ENCODE measurements around the gene ANXA4. TPM values are rescaled to one million over a fixed set of nuclear protein-coding genes. Genes with fewer than 3 reads are reported as not detected.

Gene ANXA4
- total and polyA plus RNA-seq, 4 donors, result 19.5 to 61.4 (median 22.6) TPM

DNA sequence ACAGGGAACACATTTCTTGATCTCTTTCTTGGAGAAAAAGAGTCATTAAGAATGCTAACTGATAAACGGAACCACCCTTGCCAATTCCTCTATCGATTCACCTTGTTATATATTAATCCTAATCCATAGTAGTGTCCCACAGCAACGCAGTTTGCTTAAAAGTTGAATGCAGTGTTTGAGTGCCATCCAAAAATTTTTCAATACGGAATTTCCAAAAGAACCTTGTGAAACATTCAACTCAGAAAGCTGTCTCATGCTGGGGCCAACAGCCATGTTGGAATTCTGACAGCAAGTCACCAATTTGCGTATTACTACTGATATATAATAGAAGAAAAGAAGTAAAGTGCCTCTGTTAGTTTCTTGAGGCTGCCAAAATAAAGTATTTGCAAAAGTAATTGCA, 42.3 kb downstream of the ANXA4 start:
- no CpG with 5 or more reads among the region's 5 CpGs for WGBS (ENCODE audit: insufficient coverage)
- Histone ChIP-seq H3K36me3 (ENCODE audit: control insufficient read depth, insufficient read depth, low read length) (no peaks in the 10 kb centered on the region), H3K27ac (ENCODE audit: low read depth, low read length) (no peak overlapping the region), H3K4me3 (ENCODE audit: low read depth, low read length) (no peak overlapping the region), H3K27me3 (ENCODE audit: control insufficient read depth, insufficient read depth, low read length) (no peaks in the 10 kb centered on the region), H3K4me1 (ENCODE audit: control insufficient read depth, insufficient read depth, low read length) (peaks cover 2% of the 10 kb centered on the region), H3K9me3 (ENCODE audit: control insufficient read depth, insufficient read depth, low read length) (no peaks in the 10 kb centered on the region)
- no peak for DNase-seq (ENCODE audit: low read depth in 4 of 6, low spot score in 6 of 6)

- no peaks in the 10 kb centered on the region for H3K9me3 ChIP-seq (ENCODE audit: control insufficient read depth, insufficient read depth, low read length)
- H3K4me1 ChIP-seq (ENCODE audit: control insufficient read depth, insufficient read depth, low read length), result peaks cover 5% of the 10 kb centered on the region
- no peak for DNase-seq (ENCODE audit: low read depth in 4 of 6, low spot score in 6 of 6)
- H3K4me3 ChIP-seq (ENCODE audit: low read depth, low read length), result no peak overlapping the region
- no peaks in the 10 kb centered on the region for H3K27me3 ChIP-seq (ENCODE audit: control insufficient read depth, insufficient read depth, low read length)
- no CpG with 5 or more reads among the region's 2 CpGs for WGBS (ENCODE audit: insufficient coverage)
- no peaks in the 10 kb centered on the region for H3K36me3 ChIP-seq (ENCODE audit: control insufficient read depth, insufficient read depth, low read length)
- no peak overlapping the region for H3K27ac ChIP-seq (ENCODE audit: low read depth, low read length)
Measured at GRCh38 chr2:69785358-69785757, 43.4 kb downstream of the ANXA4 start.

- Histone ChIP-seq H3K27ac (ENCODE audit: low read depth, low read length) (no peak overlapping the region), H3K4me3 (ENCODE audit: low read depth, low read length) (no peak overlapping the region), H3K9me3 (ENCODE audit: control insufficient read depth, insufficient read depth, low read length) (no peaks in the 10 kb centered on the region), H3K36me3 (ENCODE audit: control insufficient read depth, insufficient read depth, low read length) (no peaks in the 10 kb centered on the region), H3K27me3 (ENCODE audit: control insufficient read depth, insufficient read depth, low read length) (no peaks in the 10 kb centered on the region), H3K4me1 (ENCODE audit: control insufficient read depth, insufficient read depth, low read length) (peaks cover 5% of the 10 kb centered on the region)
- no peak for DNase-seq (ENCODE audit: low read depth in 4 of 6, low spot score in 6 of 6)
- 100% methylated on average over 2 of the region's 4 CpGs for WGBS (ENCODE audit: insufficient coverage)
Measured at GRCh38 chr2:69786052-69786560, 44.2 kb downstream of the ANXA4 start.

DNA sequence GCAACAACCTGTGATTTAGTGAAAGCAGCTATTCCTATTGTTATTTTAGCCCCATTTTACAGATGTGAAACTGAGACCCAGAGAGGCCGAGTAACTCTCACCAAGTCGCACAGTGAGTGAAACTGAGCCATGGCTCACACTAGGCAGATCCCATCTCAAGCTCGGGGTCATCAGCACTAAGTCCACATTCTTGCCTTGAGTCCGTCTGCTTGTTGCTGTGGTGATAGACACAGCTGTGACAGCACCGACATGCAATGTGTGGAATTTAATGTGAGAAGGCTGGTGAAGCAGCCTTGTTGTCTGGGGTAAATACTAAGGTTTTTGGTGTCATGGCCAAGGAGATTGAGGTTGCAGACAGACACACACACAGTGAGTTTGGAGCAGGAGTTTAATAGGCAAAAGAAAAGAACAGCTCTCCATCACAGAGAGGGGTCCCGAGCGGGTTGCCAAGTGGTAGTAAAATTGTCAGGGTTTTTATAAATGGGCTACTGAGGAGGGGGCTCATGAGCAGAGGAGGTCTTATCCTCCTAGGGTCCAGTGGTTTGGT, 47.3 kb downstream of the ANXA4 start:
- H3K4me3 ChIP-seq (ENCODE audit: low read depth, low read length), result no peak overlapping the region
- no peaks in the 10 kb centered on the region for H3K27me3 ChIP-seq (ENCODE audit: control insufficient read depth, insufficient read depth, low read length)
- peak in 2 of 6 donors; percentile 64 to 69 for DNase-seq (ENCODE audit: low read depth in 4 of 6, low spot score in 6 of 6)
- peaks cover 5% of the 10 kb centered on the region for H3K4me1 ChIP-seq (ENCODE audit: control insufficient read depth, insufficient read depth, low read length)
- no peaks in the 10 kb centered on the region for H3K9me3 ChIP-seq (ENCODE audit: control insufficient read depth, insufficient read depth, low read length)
- H3K27ac ChIP-seq (ENCODE audit: low read depth, low read length), result peak overlapping the region; percentile 91
- WGBS (ENCODE audit: insufficient coverage), result 12% methylated on average over 7 of the region's 7 CpGs
- no peaks in the 10 kb centered on the region for H3K36me3 ChIP-seq (ENCODE audit: control insufficient read depth, insufficient read depth, low read length)

GRCh38 chr2:69789772-69790600, 48.1 kb downstream of the ANXA4 start:
- H3K36me3 ChIP-seq (ENCODE audit: control insufficient read depth, insufficient read depth, low read length), result no peaks in the 10 kb centered on the region
- 20% methylated on average over 1 of the region's 7 CpGs for WGBS (ENCODE audit: insufficient coverage)
- peak overlapping the region; percentile 18 for H3K4me3 ChIP-seq (ENCODE audit: low read depth, low read length)
- H3K9me3 ChIP-seq (ENCODE audit: control insufficient read depth, insufficient read depth, low read length), result no peaks in the 10 kb centered on the region
- H3K4me1 ChIP-seq (ENCODE audit: control insufficient read depth, insufficient read depth, low read length), result peaks cover 5% of the 10 kb centered on the region
- H3K27ac ChIP-seq (ENCODE audit: low read depth, low read length), result peak overlapping the region; percentile 91
- no peaks in the 10 kb centered on the region for H3K27me3 ChIP-seq (ENCODE audit: control insufficient read depth, insufficient read depth, low read length)
- peak in 3 of 6 donors; percentile 38 to 82 (median 60) for DNase-seq (ENCODE audit: low read depth in 4 of 6, low spot score in 6 of 6)

- Histone ChIP-seq H3K9me3 (ENCODE audit: control insufficient read depth, insufficient read depth, low read length) (no peaks in the 10 kb centered on the region), H3K4me3 (ENCODE audit: low read depth, low read length) (peak overlapping the region; percentile 18), H3K27ac (ENCODE audit: low read depth, low read length) (peak overlapping the region; percentile 91), H3K27me3 (ENCODE audit: control insufficient read depth, insufficient read depth, low read length) (no peaks in the 10 kb centered on the region), H3K4me1 (ENCODE audit: control insufficient read depth, insufficient read depth, low read length) (peaks cover 5% of the 10 kb centered on the region), H3K36me3 (ENCODE audit: control insufficient read depth, insufficient read depth, low read length) (no peaks in the 10 kb centered on the region)
- no peak for DNase-seq (ENCODE audit: low read depth in 4 of 6, low spot score in 6 of 6)
- WGBS (ENCODE audit: insufficient coverage), result no CpG with 5 or more reads among the region's 1 CpG
Measured at GRCh38 chr2:69790601-69790959, 48.6 kb downstream of the ANXA4 start.

GRCh38 chr2:69791045-69791444, 49.1 kb downstream of the ANXA4 start:
- peak in 2 of 6 donors; percentile 6 to 23 for DNase-seq (ENCODE audit: low read depth in 4 of 6, low spot score in 6 of 6)
- no peaks in the 10 kb centered on the region for H3K9me3 ChIP-seq (ENCODE audit: control insufficient read depth, insufficient read depth, low read length)
- peaks cover 5% of the 10 kb centered on the region for H3K4me1 ChIP-seq (ENCODE audit: control insufficient read depth, insufficient read depth, low read length)
- H3K27me3 ChIP-seq (ENCODE audit: control insufficient read depth, insufficient read depth, low read length), result no peaks in the 10 kb centered on the region
- no peak overlapping the region for H3K4me3 ChIP-seq (ENCODE audit: low read depth, low read length)
- H3K27ac ChIP-seq (ENCODE audit: low read depth, low read length), result peak overlapping the region; percentile 91
- H3K36me3 ChIP-seq (ENCODE audit: control insufficient read depth, insufficient read depth, low read length), result no peaks in the 10 kb centered on the region

- Histone ChIP-seq H3K9me3 (ENCODE audit: control insufficient read depth, insufficient read depth, low read length) (no peaks in the 10 kb centered on the region), H3K27me3 (ENCODE audit: control insufficient read depth, insufficient read depth, low read length) (no peaks in the 10 kb centered on the region), H3K4me3 (ENCODE audit: low read depth, low read length) (no peak overlapping the region), H3K27ac (ENCODE audit: low read depth, low read length) (no peak overlapping the region), H3K4me1 (ENCODE audit: control insufficient read depth, insufficient read depth, low read length) (peaks cover 4% of the 10 kb centered on the region), H3K36me3 (ENCODE audit: control insufficient read depth, insufficient read depth, low read length) (no peaks in the 10 kb centered on the region)
- no peak for DNase-seq (ENCODE audit: low read depth in 4 of 6, low spot score in 6 of 6)
- 91% methylated on average over 1 of the region's 1 CpG for WGBS (ENCODE audit: insufficient coverage)
Measured at GRCh38 chr2:69796174-69796573, 54.2 kb downstream of the ANXA4 start.

GRCh38 chr2:69797235-69797634, 55.3 kb downstream of the ANXA4 start:
- no peak for DNase-seq (ENCODE audit: low read depth in 4 of 6, low spot score in 6 of 6)
- H3K9me3 ChIP-seq (ENCODE audit: control insufficient read depth, insufficient read depth, low read length), result no peaks in the 10 kb centered on the region
- H3K4me1 ChIP-seq (ENCODE audit: control insufficient read depth, insufficient read depth, low read length), result peaks cover 4% of the 10 kb centered on the region
- no peak overlapping the region for H3K4me3 ChIP-seq (ENCODE audit: low read depth, low read length)
- H3K27ac ChIP-seq (ENCODE audit: low read depth, low read length), result no peak overlapping the region
- H3K36me3 ChIP-seq (ENCODE audit: control insufficient read depth, insufficient read depth, low read length), result no peaks in the 10 kb centered on the region
- 55% methylated on average over 2 of the region's 4 CpGs for WGBS (ENCODE audit: insufficient coverage)
- no peaks in the 10 kb centered on the region for H3K27me3 ChIP-seq (ENCODE audit: control insufficient read depth, insufficient read depth, low read length)

DNA sequence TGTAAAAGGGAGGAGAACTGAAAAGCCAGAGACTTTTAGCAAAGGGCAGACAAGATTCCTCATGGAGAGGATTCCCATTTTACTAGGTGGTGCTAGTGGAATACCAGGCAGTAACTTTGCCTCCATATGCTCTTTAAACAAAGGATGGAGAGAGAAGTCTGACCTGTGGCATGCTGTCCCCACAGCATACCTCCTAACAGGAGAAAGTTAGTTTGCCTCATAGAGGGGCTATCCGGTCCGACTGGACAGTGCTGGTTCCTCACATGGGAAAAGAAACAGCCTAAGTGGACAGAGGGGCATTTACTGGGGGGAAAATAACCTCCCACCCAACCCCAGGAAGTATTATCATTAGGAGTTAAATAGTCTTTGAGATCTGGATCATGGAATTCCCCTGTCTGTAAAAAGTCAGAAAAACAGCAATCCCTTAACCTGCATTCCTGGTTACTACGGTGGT, 55.9 kb downstream of the ANXA4 start:
- Histone ChIP-seq H3K4me3 (ENCODE audit: low read depth, low read length) (no peak overlapping the region), H3K36me3 (ENCODE audit: control insufficient read depth, insufficient read depth, low read length) (no peaks in the 10 kb centered on the region), H3K9me3 (ENCODE audit: control insufficient read depth, insufficient read depth, low read length) (no peaks in the 10 kb centered on the region), H3K27ac (ENCODE audit: low read depth, low read length) (peak overlapping the region; percentile 84), H3K4me1 (ENCODE audit: control insufficient read depth, insufficient read depth, low read length) (peaks cover 4% of the 10 kb centered on the region), H3K27me3 (ENCODE audit: control insufficient read depth, insufficient read depth, low read length) (no peaks in the 10 kb centered on the region)
- no peak for DNase-seq (ENCODE audit: low read depth in 4 of 6, low spot score in 6 of 6)
- 17% methylated on average over 1 of the region's 3 CpGs for WGBS (ENCODE audit: insufficient coverage)

All from spinal cord (tissue), 10 donors.